MCF 10A (cell line): ENCODE results near the gene GPR176. TPM values are rescaled to one million over a fixed set of nuclear protein-coding genes. Genes with fewer than 3 reads are reported as not detected.
"Not testable (repeated sequence)": the region's sequence is repeated elsewhere in the genome, so short reads cannot be mapped to it uniquely, and the experiment has no call there.

Source experiments
- BruUV-seq: library from RNA; stranded (reverse); fragments of 400-500 nt; replicated peaks from 2 replicates; lab custom pipeline; 2021; lab: Mats Ljungman, UMichigan
- CTCF ChIA-PET: fragments of 300-600 bp; sonication (Branson Sonifier 250); formaldehyde crosslinking; extraction: SDS; loops from one replicate; lab custom pipeline; 2021; ENCODE audit warnings: antibody characterized with exemption, inconsistent platforms; lab: Yijun Ruan, JAX
- POLR2A ChIA-PET: fragments of 300-600, 350-650 bp; sonication (Branson Sonifier 250); formaldehyde crosslinking; extraction: SDS; loops from one replicate; lab custom pipeline; 2020; ENCODE audit warnings: antibody characterized with exemption, inconsistent platforms; lab: Yijun Ruan, JAX
- DNase-seq: peaks from one replicate; pipeline ENCODE4 v3.0.0-alpha.2; 2018; ENCODE audit not compliant: unreplicated experiment
- H3K27ac Mint-ChIP-seq: one replicate; pipeline ENCODE4 v1.8.0; 2022; ENCODE audit warnings: mild to moderate bottlenecking, low read depth, mixed read lengths; ENCODE audit not compliant: unreplicated experiment
- H3K27me3 Mint-ChIP-seq: one replicate; pipeline ENCODE4 v1.8.0; 2022; ENCODE audit warnings: mixed read lengths; ENCODE audit not compliant: insufficient read depth, unreplicated experiment
- H3K36me3 Mint-ChIP-seq: one replicate; pipeline ENCODE4 v1.8.0; 2022; ENCODE audit warnings: mild to moderate bottlenecking, moderate library complexity, mixed read lengths; ENCODE audit not compliant: insufficient read depth, unreplicated experiment
- H3K4me1 Mint-ChIP-seq: one replicate; pipeline ENCODE4 v1.8.0; 2022; ENCODE audit warnings: mixed read lengths; ENCODE audit not compliant: insufficient read depth, unreplicated experiment
- H3K4me3 Mint-ChIP-seq: one replicate; pipeline ENCODE4 v1.8.0; 2022; ENCODE audit warnings: mild to moderate bottlenecking, moderate library complexity, mixed read lengths; ENCODE audit not compliant: unreplicated experiment
- H3K9me3 Mint-ChIP-seq: one replicate; pipeline ENCODE4 v1.8.0; 2022; ENCODE audit warnings: mixed read lengths; ENCODE audit not compliant: unreplicated experiment
- intact Hi-C: fragments of 100-400 bp; cut with micrococcal nuclease; formaldehyde crosslinking; loops from 2 replicates; pipeline ENCODE4 v1.14.1; 2022
- total RNA-seq: library from RNA; stranded (reverse); gene quantifications from 2 replicates; pipeline ENCODE4 v1.2.3, GENCODE V29; 2022
- TF ChIP-seq, protein P1 (sequence below): fragments of 200-600 bp; IDR thresholded peaks from one replicate; pipeline ENCODE4 v1.8.0; 2022; ENCODE audit warnings: antibody characterized with exemption, mild to moderate bottlenecking; ENCODE audit not compliant: unreplicated experiment

Gene GPR176
- total RNA-seq, 1 experiment from 2014 or later, result 1.8 TPM

- no peaks in the 10 kb centered on the region for H3K9me3 Mint-ChIP-seq
- ChIA-PET POLR2A (interaction anchor here (1.0 kb wide), 1 partner anchor 36 kb away, joined by 3 read pairs; the partner anchor contains the start of gene EIF2AK4), CTCF (interaction anchor here (0.9 to 1.8 kb wide), 4 partner anchors 10 to 24 kb away, joined by 3 to 10 read pairs (median 8); no protein-coding TSS in a partner anchor)
- intact Hi-C loops, result no loop called here
- H3K36me3 Mint-ChIP-seq, result no peaks in the 10 kb centered on the region
- H3K4me3 Mint-ChIP-seq, result no peak overlapping the region
- H3K27ac Mint-ChIP-seq, result no peak overlapping the region
- no peaks in the 10 kb centered on the region for H3K27me3 Mint-ChIP-seq
- TF ChIP-seq, protein P1, sequence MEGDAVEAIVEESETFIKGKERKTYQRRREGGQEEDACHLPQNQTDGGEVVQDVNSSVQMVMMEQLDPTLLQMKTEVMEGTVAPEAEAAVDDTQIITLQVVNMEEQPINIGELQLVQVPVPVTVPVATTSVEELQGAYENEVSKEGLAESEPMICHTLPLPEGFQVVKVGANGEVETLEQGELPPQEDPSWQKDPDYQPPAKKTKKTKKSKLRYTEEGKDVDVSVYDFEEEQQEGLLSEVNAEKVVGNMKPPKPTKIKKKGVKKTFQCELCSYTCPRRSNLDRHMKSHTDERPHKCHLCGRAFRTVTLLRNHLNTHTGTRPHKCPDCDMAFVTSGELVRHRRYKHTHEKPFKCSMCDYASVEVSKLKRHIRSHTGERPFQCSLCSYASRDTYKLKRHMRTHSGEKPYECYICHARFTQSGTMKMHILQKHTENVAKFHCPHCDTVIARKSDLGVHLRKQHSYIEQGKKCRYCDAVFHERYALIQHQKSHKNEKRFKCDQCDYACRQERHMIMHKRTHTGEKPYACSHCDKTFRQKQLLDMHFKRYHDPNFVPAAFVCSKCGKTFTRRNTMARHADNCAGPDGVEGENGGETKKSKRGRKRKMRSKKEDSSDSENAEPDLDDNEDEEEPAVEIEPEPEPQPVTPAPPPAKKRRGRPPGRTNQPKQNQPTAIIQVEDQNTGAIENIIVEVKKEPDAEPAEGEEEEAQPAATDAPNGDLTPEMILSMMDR, result no peak
- BruUV-seq, result no TSS peak
- no peak for DNase-seq
- H3K4me1 Mint-ChIP-seq, result no peaks in the 10 kb centered on the region
Measured at GRCh38 chr15:39898317-39898716, 21.7 kb downstream of the GPR176 start.

GRCh38 chr15:39896846-39897245 is 23.2 kb downstream of the GPR176 start:
- Mint-ChIP-seq H3K4me3 (no peak overlapping the region), H3K27ac (no peak overlapping the region), H3K9me3 (no peaks in the 10 kb centered on the region), H3K36me3 (no peaks in the 10 kb centered on the region), H3K4me1 (no peaks in the 10 kb centered on the region), H3K27me3 (no peaks in the 10 kb centered on the region)
- BruUV-seq, result no TSS peak
- CTCF ChIA-PET, result interaction anchor here (0.6 to 1.7 kb wide), 2 partner anchors 9 to 59 kb away, joined by 3 to 10 read pairs; no protein-coding TSS in a partner anchor
- POLR2A ChIA-PET, result interaction anchor here (0.7 to 1.4 kb wide), 3 partner anchors 9 to 19 kb away, joined by 3 read pairs; no protein-coding TSS in a partner anchor
- intact Hi-C loops, result no loop called here
- TF ChIP-seq, protein P1, result no peak
- no peak for DNase-seq

- Mint-ChIP-seq H3K4me3 (no peak overlapping the region), H3K9me3 (no peaks in the 10 kb centered on the region), H3K36me3 (no peaks in the 10 kb centered on the region), H3K27ac (no peak overlapping the region), H3K4me1 (no peaks in the 10 kb centered on the region), H3K27me3 (no peaks in the 10 kb centered on the region)
- ChIA-PET POLR2A (interaction anchor here (0.6 to 1.0 kb wide), 2 partner anchors 38 to 348 kb away, joined by 3 read pairs; partner anchors contain the start of gene EIF2AK4), CTCF (interaction anchor here (1.3 kb wide), 1 partner anchor 9 kb away, joined by 3 read pairs; no protein-coding TSS in a partner anchor)
- intact Hi-C loops, result no loop called here
- TF ChIP-seq, protein P1, result no peak
- no peak for DNase-seq
- no TSS peak for BruUV-seq
Measured at GRCh38 chr15:39896101-39896500, 24.0 kb downstream of the GPR176 start.

DNA sequence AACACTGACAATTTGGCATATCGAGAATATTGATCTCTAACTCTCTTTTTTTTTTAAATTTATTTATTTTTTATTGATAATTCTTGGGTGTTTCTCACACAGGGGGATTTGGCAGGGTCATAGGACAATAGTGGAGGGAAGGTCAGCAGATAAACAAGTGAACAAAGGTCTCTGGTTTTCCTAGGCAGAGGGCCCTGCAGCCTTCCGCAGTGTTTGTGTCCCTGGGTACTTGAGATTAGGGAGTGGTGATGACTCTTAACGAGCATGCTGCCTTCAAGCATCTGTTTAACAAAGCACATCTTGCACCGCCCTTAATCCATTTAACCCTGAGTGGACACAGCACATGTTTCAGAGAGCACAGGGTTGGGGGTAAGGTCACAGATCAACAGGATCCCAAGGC is 27.0 kb downstream of the GPR176 start:
- H3K4me3 Mint-ChIP-seq, H3K27me3 Mint-ChIP-seq, CTCF ChIA-PET, BruUV-seq, H3K9me3 Mint-ChIP-seq, intact Hi-C loops, H3K4me1 Mint-ChIP-seq, DNase-seq, H3K36me3 Mint-ChIP-seq, H3K27ac Mint-ChIP-seq: not testable (repeated sequence)
- POLR2A ChIA-PET, result interaction anchor here (0.7 kb wide), 1 partner anchor 10 kb away, joined by 4 read pairs; no protein-coding TSS in a partner anchor
